MG63 (cell line): ENCODE results near the gene ZNF626. TPM values are rescaled to one million over a fixed set of nuclear protein-coding genes. Genes with fewer than 3 reads are reported as not detected.
A peak's percentile ranks its signal among the peaks of the same experiment; 100 is the strongest.
"Not testable (repeated sequence)": the region's sequence is repeated elsewhere in the genome, so short reads cannot be mapped to it uniquely, and the experiment has no call there.

Experiments
- DNase-seq: peaks from one replicate; pipeline ENCODE4 v3.0.0-alpha.2; 2020
- H3K27me3 ChIP-seq: fragments of 250-450 bp; sonication (Bioruptor Pico); 2 replicates; pipeline ENCODE4 v1.5.1; 2020; ENCODE audit warnings: mild to moderate bottlenecking, moderate library complexity
- H3K36me3 ChIP-seq: fragments of 250-450 bp; sonication (Bioruptor Pico); 2 replicates; pipeline ENCODE4 v1.5.1; 2020; ENCODE audit warnings: mild to moderate bottlenecking, moderate library complexity
- H3K4me3 ChIP-seq: fragments of 250-450 bp; sonication (Bioruptor Pico); 2 replicates; pipeline ENCODE4 v1.5.1; 2020; ENCODE audit warnings: mild to moderate bottlenecking, moderate library complexity
- H3K9me3 ChIP-seq: fragments of 250-450 bp; sonication (Bioruptor Pico); 2 replicates; pipeline ENCODE4 v1.5.1; 2020; ENCODE audit warnings: mild to moderate bottlenecking, moderate library complexity
- total RNA-seq: library from RNA; depleted of rRNA; stranded (reverse); fragments of >200 nt; shearing (Covaris generic); gene quantifications from 2 replicates; pipeline ENCODE4 v1.2.3, GENCODE V29; 2014; ENCODE audit warnings: low replicate concordance; rRNA removed

ZNF626 gene
- 0.99 and 10.4 TPM in 2 replicates for total RNA-seq

GRCh38 chr19:20661150-20661819 is at the start of gene ZNF626:
TSS of gene ZNF626 (minus strand) at chr19:20661571. CDS start at chr19:20661446, 125 bp downstream.
- H3K9me3 ChIP-seq, result no peaks in the 10 kb centered on the region
- peak within 1 kb of the TSS; percentile 49 for H3K4me3 ChIP-seq
- no peaks in the 10 kb centered on the region for H3K27me3 ChIP-seq
- peak; percentile 78 for DNase-seq
- no peaks in the 10 kb centered on the region for H3K36me3 ChIP-seq

DNA sequence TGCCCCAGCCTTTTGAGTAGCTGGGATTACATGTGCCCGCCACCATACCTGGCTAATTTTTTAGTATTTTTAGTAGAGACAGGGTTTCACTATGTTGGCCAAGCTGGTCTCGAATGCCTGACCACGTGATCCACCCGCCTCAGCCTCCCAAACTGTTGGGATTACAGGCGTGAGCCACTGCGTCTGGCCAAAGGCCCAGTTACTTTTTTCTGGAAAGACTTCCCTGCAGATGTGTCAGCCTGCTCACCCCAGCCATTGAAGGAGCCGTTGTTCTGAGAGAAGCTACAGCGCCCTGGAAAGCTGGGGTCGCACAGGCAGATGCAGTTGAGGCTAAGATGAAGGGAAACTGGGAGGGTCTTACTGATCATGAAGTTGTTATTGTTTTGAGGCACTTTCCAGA is 7.9 kb upstream of the ZNF626 start:
- DNase-seq, result no peak
- Histone ChIP-seq H3K9me3 (no peaks in the 10 kb centered on the region), H3K4me3 (no peak overlapping the region), H3K36me3 (no peaks in the 10 kb centered on the region), H3K27me3 (no peaks in the 10 kb centered on the region)

DNA sequence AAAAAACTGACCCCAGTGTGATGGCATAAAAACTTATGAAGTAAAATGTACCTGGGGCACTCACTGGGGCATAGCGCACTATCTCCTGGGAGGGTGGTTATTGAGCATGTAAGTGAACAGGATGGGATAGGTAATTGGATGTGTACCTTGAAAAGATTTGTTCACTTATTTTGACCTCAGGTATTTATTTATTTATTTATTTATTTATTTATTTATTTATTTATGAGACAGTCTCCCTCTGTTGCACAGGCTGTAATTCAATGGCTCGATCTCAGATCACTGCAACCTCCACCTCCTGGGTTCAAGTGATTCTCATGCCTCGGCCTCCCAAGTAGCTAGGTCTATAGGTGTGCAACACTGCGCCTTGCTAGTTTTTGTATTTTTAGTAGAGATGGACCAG is 5.9 kb upstream of the ZNF626 start:
- H3K4me3 ChIP-seq, result no peak overlapping the region
- H3K9me3 ChIP-seq, result no peaks in the 10 kb centered on the region
- H3K36me3 ChIP-seq, result no peaks in the 10 kb centered on the region
- H3K27me3 ChIP-seq, result no peaks in the 10 kb centered on the region
- no peak for DNase-seq

DNA sequence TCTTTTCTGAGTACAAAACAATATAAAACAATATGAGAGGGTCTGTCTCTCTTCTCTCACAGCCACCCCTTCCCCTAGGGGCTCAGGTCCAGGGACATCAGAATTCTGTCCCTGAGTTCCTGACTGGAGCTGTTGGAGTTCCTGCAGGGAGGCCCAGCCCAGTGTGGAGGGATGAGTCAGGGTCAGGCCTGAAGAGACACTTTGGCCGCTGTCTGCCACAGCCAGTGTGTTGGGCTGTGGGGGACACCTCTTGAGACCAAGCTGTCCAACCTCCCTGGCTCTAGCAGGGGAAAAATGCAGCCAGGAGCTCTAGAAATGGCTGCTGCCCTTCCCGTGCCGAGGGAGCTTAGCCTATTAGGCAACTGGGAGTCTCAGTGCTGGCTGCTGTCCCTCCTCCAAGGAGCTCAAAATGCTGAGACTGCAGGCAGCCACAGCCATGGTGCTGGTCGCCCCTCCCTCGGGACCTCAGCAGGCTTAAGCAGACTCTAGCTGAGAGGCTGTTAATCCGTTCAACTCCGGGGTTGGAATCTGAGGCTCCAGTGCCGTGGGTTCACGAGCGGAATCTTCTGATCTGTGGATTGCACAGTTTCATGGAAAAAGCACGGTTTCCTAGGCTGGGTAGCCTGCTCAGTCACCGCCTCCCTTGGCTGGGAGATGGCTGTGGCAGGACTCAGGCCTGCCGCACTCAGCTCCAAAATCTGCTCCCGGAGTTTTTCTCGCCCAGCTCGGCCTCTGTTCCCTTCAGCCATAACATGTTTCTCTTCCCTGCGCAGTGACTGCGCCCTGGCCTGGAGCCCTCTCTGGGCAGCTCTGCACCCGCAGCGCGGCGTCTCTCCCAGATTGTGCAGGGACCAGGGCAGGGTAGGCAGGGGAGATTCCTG is 3.8 kb upstream of the ZNF626 start:
- peak; percentile 14 for DNase-seq
- Histone ChIP-seq H3K27me3 (no peaks in the 10 kb centered on the region), H3K4me3 (no peak overlapping the region), H3K9me3 (no peaks in the 10 kb centered on the region), H3K36me3 (no peaks in the 10 kb centered on the region)

DNA sequence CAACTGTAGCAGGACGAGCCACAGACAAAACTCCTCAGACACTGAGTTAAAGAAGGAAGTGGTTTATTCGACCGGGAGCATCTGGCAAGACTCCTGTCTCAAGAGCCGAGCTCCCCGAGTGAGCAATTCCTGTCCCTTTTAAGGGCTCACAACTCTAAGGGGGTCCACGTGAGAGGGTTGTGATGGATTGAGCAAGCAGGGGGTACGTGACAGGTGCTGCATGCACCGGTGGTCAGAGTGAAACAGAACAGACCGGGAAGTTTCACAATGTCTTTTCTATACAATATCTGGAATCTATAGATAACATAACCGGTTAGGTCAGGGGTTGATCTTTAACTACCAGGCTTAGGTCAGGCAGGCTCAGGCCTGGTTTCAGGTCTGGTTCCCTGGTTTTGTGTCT is 3.1 kb upstream of the ZNF626 start:
- not testable (repeated sequence) for H3K9me3 ChIP-seq, H3K4me3 ChIP-seq, H3K36me3 ChIP-seq, H3K27me3 ChIP-seq, DNase-seq

GRCh38 chr19:20662421-20663105 is 1.2 kb upstream of the ZNF626 start:
- Histone ChIP-seq H3K36me3 (no peaks in the 10 kb centered on the region), H3K9me3 (no peaks in the 10 kb centered on the region), H3K4me3 (no peak overlapping the region), H3K27me3 (no peaks in the 10 kb centered on the region)
- no peak for DNase-seq

DNA sequence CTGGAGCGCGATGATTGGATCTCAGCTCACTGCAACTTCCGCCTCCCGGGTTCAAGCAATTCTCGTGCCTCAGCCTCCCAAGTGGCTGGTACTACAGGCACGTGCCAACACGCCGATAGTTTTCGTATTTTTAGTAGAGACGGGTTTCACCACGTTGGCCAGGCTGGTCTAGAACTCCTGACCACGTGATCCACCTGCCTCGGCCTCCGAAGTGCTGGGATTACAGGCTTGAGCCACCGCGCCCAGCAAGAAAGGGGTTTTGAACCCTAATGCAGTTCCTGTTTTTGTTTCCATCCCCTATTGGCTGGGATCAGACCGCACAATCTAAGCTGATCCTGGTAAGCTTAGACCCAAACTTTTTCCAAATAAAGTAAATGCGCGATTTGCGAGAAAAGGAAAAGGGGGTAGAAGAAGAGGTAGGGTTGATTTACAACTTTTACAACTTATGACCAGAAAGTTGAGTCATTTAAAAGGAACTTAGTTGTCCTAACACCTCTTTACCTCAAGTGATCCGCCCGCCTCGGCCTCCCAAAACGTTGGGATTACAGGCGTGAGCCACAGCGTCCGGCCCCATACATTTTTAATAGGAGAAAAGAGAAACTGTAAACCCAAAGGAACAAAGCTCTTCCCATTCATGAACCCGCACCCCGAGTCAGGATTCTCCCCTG is 764 bp downstream of the ZNF626 start:
- H3K4me3 ChIP-seq, result peak overlapping the region; percentile 49

GRCh38 chr19:20640545-20640944 is 20.8 kb downstream of the ZNF626 start:
- DNase-seq, result no peak
- no peaks in the 10 kb centered on the region for H3K27me3 ChIP-seq
- H3K4me3 ChIP-seq, result no peak overlapping the region
- H3K9me3 ChIP-seq, result no peaks in the 10 kb centered on the region
- no peaks in the 10 kb centered on the region for H3K36me3 ChIP-seq

More for the DNA sequence above, 764 bp downstream of the ZNF626 start:
- Histone ChIP-seq H3K27me3 (no peaks in the 10 kb centered on the region), H3K9me3 (no peaks in the 10 kb centered on the region), H3K36me3 (no peaks in the 10 kb centered on the region)
- no peak for DNase-seq

DNA sequence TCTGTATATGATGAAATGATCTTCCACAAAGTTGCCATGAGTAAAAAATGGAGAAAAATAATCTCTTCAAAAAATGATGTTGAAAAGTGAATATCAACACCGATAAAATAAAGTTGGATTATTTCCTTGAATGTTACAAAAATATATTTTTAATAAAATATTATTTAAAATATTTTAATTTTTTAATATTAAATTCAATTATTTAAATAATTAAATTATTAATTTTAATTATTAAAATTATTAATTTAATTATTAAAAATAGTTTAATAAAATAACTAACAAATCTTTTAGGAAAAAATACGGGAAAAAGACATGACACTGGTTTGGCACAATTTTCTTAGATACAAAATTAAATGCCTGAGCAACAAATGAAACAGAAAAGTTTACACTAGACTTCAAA is 21.3 kb downstream of the ZNF626 start:
- H3K36me3 ChIP-seq, result no peaks in the 10 kb centered on the region
- no peaks in the 10 kb centered on the region for H3K27me3 ChIP-seq
- H3K4me3 ChIP-seq, result no peak overlapping the region
- no peak for DNase-seq
- no peaks in the 10 kb centered on the region for H3K9me3 ChIP-seq

GRCh38 chr19:20624560-20624959 is 36.8 kb downstream of the ZNF626 start:
- H3K36me3 ChIP-seq, H3K27me3 ChIP-seq, DNase-seq, H3K9me3 ChIP-seq, H3K4me3 ChIP-seq: not testable (repeated sequence)

DNA sequence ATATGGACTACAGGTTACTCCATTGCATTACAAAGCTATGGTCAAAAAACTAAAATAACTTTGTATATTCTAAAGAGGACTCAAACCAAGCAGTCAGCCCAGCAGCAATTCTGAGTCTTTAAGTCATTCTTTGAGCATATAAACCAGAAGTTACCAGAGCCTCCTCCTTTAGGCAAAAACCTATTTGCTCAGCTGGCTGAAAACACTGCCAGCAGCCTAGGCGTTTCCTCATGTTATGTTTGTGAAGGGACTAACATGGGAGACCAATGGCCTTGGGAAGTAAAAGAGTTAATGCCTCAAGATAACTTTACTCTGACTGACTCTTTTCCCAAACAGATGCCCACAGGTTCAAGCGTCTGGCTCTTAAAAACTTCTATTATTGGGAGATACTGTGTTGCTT is 45.3 kb downstream of the ZNF626 start:
- no peaks in the 10 kb centered on the region for H3K36me3 ChIP-seq
- H3K9me3 ChIP-seq, result no peaks in the 10 kb centered on the region
- DNase-seq, result no peak
- no peak overlapping the region for H3K4me3 ChIP-seq
- no peaks in the 10 kb centered on the region for H3K27me3 ChIP-seq

GRCh38 chr19:20614971-20615370 is 46.4 kb downstream of the ZNF626 start:
- H3K27me3 ChIP-seq, H3K9me3 ChIP-seq, H3K4me3 ChIP-seq, DNase-seq, H3K36me3 ChIP-seq: not testable (repeated sequence)

DNA sequence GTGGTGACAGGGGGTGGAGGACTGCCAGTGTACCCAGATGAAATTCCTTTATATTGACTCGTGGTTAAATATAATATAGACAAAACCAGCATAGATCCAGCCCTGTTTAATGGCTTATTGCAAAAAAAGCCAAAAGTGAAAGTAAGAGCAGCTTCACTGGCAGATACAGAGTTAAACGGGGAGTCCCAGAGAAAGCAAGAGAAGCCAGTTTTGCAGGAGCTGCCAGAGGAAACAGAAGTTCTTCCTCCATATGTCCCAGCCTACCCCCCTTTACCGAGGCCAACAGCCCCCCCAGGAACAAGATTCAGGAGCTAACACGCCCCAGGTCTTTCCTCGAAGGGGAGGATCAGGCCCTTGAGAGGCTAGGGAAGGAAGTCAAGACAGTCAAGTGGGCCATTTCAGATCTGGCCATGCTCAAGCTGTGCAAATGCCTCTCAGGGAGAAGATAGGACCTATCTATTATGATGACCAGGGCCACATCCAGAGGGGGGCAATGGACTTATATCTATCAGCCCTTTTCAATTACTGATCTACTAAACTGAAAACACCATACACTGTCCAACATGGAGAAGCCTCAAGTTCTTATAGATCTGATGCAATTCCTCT is 48.6 kb downstream of the ZNF626 start:
- no peaks in the 10 kb centered on the region for H3K9me3 ChIP-seq
- H3K27me3 ChIP-seq, result no peaks in the 10 kb centered on the region
- H3K4me3 ChIP-seq, result no peak overlapping the region
- no peak for DNase-seq
- no peaks in the 10 kb centered on the region for H3K36me3 ChIP-seq

DNA sequence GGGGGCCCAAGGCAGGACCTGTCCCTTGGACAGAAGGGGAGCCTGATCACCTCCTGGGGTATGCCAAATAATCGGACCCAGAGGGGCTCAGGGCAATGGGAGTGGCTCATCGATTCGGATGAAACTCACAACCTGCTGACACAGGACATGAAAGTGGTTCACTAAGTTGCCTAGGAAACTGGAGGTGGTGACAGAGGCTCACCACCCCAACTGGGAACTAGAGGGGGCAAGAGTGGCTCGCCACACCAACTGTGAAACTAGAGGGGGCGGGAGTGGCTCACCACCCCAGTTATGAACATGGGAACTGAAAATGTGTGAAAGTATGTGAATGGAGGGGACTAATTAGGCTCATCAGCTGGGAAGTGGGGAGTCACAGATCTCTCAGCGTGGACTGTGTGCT is 49.5 kb downstream of the ZNF626 start:
- no peak for DNase-seq
- Histone ChIP-seq H3K27me3 (no peaks in the 10 kb centered on the region), H3K36me3 (no peaks in the 10 kb centered on the region), H3K9me3 (no peaks in the 10 kb centered on the region), H3K4me3 (no peak overlapping the region)

DNA sequence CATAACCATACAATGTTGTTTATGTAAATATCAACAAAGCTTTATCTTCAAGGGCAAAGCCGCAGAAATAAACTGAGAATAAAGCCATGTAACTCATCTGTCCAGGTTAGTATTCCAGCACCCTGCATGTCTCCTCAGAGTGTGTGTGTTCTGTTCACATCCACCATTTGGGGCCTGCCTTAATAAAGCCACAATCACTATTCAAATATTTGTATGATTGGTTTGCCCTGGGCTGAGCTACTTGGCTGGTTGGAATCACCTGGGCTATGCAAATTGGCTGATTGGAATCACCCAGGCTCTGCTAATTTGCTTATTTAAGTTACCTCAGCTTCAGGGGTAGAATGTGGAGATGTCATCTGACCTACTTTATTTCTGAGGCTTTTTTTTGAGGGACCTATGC is 53.4 kb downstream of the ZNF626 start:
- no peak overlapping the region for H3K4me3 ChIP-seq
- no peaks in the 10 kb centered on the region for H3K27me3 ChIP-seq
- no peak for DNase-seq

More for the DNA sequence above, 53.4 kb downstream of the ZNF626 start:
- no peaks in the 10 kb centered on the region for H3K9me3 ChIP-seq
- no peaks in the 10 kb centered on the region for H3K36me3 ChIP-seq
